ENCODE results near the gene EMB.
A peak's percentile ranks its signal among the peaks of the same experiment; 100 is the strongest.
"Not testable (repeated sequence)": the region's sequence is repeated elsewhere in the genome, so short reads cannot be mapped to it uniquely, and the experiment has no call there.

The EMB gene

GRCh38 chr5:50447941-50448340 is 6.9 kb upstream of the EMB start:
- Histone ChIP-seq H3K27ac (peak overlapping the region; percentile 69), H3K4me3 (no peak overlapping the region), H3K9ac (no peak overlapping the region), H3K4me2 (no peak overlapping the region), H3K27me3 (no peaks in the 10 kb centered on the region), H3K36me3 (peaks cover 8% of the 10 kb centered on the region; the same call in 1 of the 2 replicates), H3K4me1 (peaks cover 53% of the 10 kb centered on the region), H4K20me1 (no peaks in the 10 kb centered on the region), H3K9me3 (peaks cover 21% of the 10 kb centered on the region)
- TF ChIP-seq Cebpa-rat (IDR thresholded peaks at IDR 0.05) = no peak

DNA sequence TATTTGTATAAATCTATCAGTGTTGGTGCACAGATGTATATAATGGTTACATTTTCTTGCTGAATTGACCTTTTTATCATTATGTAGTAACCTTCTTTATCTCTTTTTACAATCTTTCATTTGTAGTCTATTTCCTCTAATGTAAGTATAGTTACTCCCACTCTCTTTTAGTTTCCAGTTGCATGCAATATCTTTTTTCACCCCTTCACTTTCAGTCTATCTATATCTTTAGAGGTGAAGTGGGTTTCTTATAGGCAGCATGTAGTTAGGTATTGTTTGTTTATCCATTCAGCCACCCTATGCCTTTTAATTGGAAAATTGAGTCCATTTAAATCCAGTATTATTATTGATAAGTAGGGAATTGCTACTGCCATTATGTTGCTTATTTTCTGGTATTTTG is 6.1 kb upstream of the EMB start:
- Histone ChIP-seq H3K4me1 (peaks cover 60% of the 10 kb centered on the region), H3K9me3 (peaks cover 21% of the 10 kb centered on the region), H3K27ac (no peak overlapping the region), H3K4me3 (no peak overlapping the region), H3K36me3 (peaks cover 8% of the 10 kb centered on the region; the same call in 1 of the 2 replicates), H4K20me1 (no peaks in the 10 kb centered on the region), H3K9ac (no peak overlapping the region), H3K27me3 (no peaks in the 10 kb centered on the region), H3K4me2 (no peak overlapping the region)
- no peak for TF ChIP-seq Cebpa-rat (IDR thresholded peaks at IDR 0.05)

DNA sequence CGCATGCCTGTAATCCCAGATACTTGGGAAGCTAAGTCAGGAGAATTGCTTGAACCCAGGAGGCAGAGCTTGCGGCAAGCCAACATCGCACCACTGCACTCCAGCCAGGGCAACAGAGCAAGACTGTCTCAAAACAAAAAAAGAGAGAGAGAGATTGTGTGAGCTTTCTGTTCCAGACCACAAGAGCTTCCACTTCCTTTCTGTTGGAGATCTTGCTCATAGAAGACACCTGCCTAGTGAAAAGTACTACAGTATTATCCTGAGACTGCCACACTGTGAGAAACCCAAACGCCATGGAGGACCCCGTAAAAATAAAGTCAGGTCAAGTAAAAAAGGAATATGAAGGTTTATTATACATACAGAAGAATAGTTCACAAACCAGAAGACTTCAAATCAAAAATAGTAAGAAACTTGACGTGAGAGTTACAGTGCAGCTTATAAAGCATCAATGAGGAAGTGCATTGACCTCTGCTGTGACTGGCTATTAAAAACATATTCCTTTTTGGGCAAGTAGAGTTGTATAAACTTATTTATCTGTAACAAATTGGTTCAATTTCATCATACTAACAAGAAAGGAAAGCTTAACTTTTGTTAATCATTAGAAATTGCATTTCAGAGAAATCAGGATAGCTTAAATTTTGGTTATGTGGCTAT is 4.3 kb upstream of the EMB start:
- H3K27me3 ChIP-seq = no peaks in the 10 kb centered on the region
- no peaks in the 10 kb centered on the region for H4K20me1 ChIP-seq
- peaks cover 67% of the 10 kb centered on the region for H3K4me1 ChIP-seq
- TF ChIP-seq Cebpa-rat (IDR thresholded peaks at IDR 0.05) = no peak
- peak overlapping the region; percentile 85 for H3K27ac ChIP-seq
- H3K4me3 ChIP-seq = peak overlapping the region; percentile 7; the same call in 1 of the 2 replicates
- peak overlapping the region; percentile 62 for H3K9ac ChIP-seq
- peaks cover 21% of the 10 kb centered on the region for H3K9me3 ChIP-seq
- H3K36me3 ChIP-seq = peaks cover 8% of the 10 kb centered on the region; the same call in 1 of the 2 replicates
- peak overlapping the region; percentile 66 for H3K4me2 ChIP-seq

- H3K36me3 ChIP-seq, H3K4me3 ChIP-seq, H3K27me3 ChIP-seq, H4K20me1 ChIP-seq: not testable (repeated sequence)
- peaks cover 12% of the 10 kb centered on the region; the same call in 1 of the 2 replicates for H3K9me3 ChIP-seq
- H3K27ac ChIP-seq = peak overlapping the region; percentile 97
- H3K9ac ChIP-seq = peak overlapping the region; percentile 32; the same call in 1 of the 2 replicates
- peaks cover 60% of the 10 kb centered on the region for H3K4me1 ChIP-seq
- H3K4me2 ChIP-seq = peak overlapping the region; percentile 84
Measured at GRCh38 chr5:50442559-50443539, 1.8 kb upstream of the EMB start.

GRCh38 chr5:50441493-50441955 is 436 bp upstream of the EMB start:
- Histone ChIP-seq H3K27me3 (no peaks in the 10 kb centered on the region), H3K4me2 (peak overlapping the region; percentile 84), H3K4me3 (peak overlapping the region; percentile 87), H3K9ac (peak overlapping the region; percentile 93), H4K20me1 (peaks cover 13% of the 10 kb centered on the region), H3K9me3 (peaks cover 1% of the 10 kb centered on the region; the same call in 1 of the 2 replicates), H3K4me1 (peaks cover 69% of the 10 kb centered on the region), H3K36me3 (peaks cover 6% of the 10 kb centered on the region), H3K27ac (peak overlapping the region; percentile 97)
- no peak for TF ChIP-seq Cebpa-rat (IDR thresholded peaks at IDR 0.05)

DNA sequence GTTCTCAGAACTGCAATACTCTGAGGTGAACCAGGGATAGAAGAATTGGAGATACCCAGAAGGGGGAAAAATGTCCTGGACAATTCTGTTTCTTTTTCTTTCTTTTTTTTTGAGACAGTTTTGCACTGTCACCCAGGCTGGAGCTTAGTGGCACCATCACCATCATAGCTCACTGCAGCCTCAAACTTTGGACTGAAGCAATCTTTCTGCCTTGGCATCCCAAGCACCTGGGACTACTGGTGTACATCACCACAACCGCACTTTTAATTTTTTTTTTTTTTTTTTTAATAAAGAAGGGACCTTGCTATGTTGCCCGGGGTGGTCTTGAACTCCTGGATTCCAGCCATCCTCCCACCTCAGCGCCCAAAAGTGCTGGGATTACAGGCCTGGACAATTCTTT is 1.9 kb downstream of the EMB start:
- Histone ChIP-seq H4K20me1 (peaks cover 33% of the 10 kb centered on the region), H3K36me3 (peaks cover 10% of the 10 kb centered on the region), H3K4me3 (peak overlapping the region; percentile 87), H3K27me3 (no peaks in the 10 kb centered on the region), H3K4me2 (peak overlapping the region; percentile 84), H3K27ac (peak overlapping the region; percentile 97; the same call in 1 of the 2 replicates), H3K9me3 (no peaks in the 10 kb centered on the region), H3K9ac (peak overlapping the region; percentile 93; the same call in 1 of the 2 replicates), H3K4me1 (peaks cover 66% of the 10 kb centered on the region)
- TF ChIP-seq Cebpa-rat (IDR thresholded peaks at IDR 0.05) = no peak

- not testable (repeated sequence) for H3K36me3 ChIP-seq
Measured at GRCh38 chr5:50438060-50438459, 3.0 kb downstream of the EMB start.

DNA sequence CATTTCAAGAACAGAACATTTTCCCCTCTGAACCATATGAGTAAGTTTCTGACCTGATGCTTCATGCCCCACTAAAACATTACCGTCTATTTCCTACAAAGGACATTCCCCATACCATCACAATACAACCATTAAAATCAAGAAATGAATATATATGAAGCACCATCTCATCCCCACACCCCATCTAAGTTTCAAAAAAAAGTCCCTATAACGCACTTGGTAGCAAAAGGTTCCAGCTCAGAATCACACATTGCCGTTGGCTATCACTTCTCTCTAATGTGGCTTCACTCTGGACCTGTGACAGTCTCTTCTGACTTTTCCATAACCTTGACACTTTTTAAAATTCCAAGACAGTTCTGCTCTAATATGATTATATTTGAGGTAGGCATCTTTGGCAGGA is 5.9 kb downstream of the EMB start:
- Histone ChIP-seq H4K20me1 (peaks cover 50% of the 10 kb centered on the region), H3K27me3 (no peaks in the 10 kb centered on the region), H3K9ac (no peak overlapping the region), H3K4me3 (no peak overlapping the region), H3K36me3 (peaks cover 10% of the 10 kb centered on the region), H3K27ac (no peak overlapping the region), H3K4me2 (peak overlapping the region; percentile 35; the same call in 1 of the 2 replicates), H3K9me3 (no peaks in the 10 kb centered on the region), H3K4me1 (peaks cover 84% of the 10 kb centered on the region)
- TF ChIP-seq Cebpa-rat (IDR thresholded peaks at IDR 0.05) = no peak

More at GRCh38 chr5:50438060-50438459, 3.0 kb downstream of the EMB start:
- peaks cover 70% of the 10 kb centered on the region for H3K4me1 ChIP-seq
- not testable (repeated sequence) for H3K9me3 ChIP-seq, H3K27me3 ChIP-seq, H3K9ac ChIP-seq, H3K4me3 ChIP-seq, H3K27ac ChIP-seq
- peaks cover 42% of the 10 kb centered on the region for H4K20me1 ChIP-seq
- peak overlapping the region; percentile 84 for H3K4me2 ChIP-seq

- Histone ChIP-seq H3K9ac (peak overlapping the region; percentile 65; the same call in 1 of the 2 replicates), H3K4me2 (peak overlapping the region; percentile 89), H3K36me3 (peaks cover 21% of the 10 kb centered on the region), H3K27ac (peak overlapping the region; percentile 64), H3K4me3 (peak overlapping the region; percentile 33), H4K20me1 (peaks cover 34% of the 10 kb centered on the region), H3K4me1 (peaks cover 80% of the 10 kb centered on the region)
- H3K27me3 ChIP-seq, H3K9me3 ChIP-seq: not testable (repeated sequence)
Measured at GRCh38 chr5:50431133-50431904, 9.8 kb downstream of the EMB start.

DNA sequence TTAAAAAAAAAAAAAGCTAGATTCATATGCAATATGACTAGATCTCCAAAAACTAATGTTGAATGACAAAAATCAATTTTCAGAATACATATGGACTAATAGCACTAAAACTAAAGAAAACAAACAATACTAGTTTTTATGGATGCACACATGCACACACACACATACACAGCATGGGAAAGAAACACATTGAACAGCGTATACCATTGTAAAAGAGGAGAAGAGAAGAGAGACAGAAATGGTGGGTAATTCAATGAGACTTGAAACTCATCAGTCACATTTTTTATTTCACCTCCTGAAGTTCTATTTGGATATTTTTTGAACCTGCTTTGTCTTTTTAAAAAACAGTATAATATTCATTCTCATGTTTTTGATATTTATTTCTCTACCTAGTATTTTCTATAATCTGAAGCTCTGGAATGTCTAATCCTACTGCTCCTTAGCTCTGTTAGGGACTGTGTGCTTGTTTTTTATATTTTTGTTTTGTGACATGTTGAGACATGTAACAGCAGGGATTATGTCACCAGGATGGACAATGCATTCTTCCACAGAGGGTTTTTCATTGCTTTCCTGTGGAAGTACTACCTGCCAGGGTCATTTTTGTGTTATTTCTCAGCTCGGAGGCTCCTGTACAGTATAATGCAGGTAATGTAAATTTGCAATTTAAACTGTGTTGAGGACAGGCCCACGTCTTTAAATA is 17.8 kb downstream of the EMB start:
- H3K4me2 ChIP-seq, H3K27ac ChIP-seq, H3K9ac ChIP-seq, H4K20me1 ChIP-seq, H3K4me1 ChIP-seq, H3K27me3 ChIP-seq, H3K4me3 ChIP-seq: not testable (repeated sequence)
- H3K9me3 ChIP-seq = peaks cover 29% of the 10 kb centered on the region; the same call in 1 of the 2 replicates
- H3K36me3 ChIP-seq = peaks cover 76% of the 10 kb centered on the region

GRCh38 chr5:50421184-50421950 is 19.7 kb downstream of the EMB start:
- not testable (repeated sequence) for H3K4me1 ChIP-seq, H3K4me3 ChIP-seq, H4K20me1 ChIP-seq, H3K9ac ChIP-seq, H3K4me2 ChIP-seq, H3K27ac ChIP-seq, H3K27me3 ChIP-seq
- Histone ChIP-seq H3K9me3 (peaks cover 24% of the 10 kb centered on the region; the same call in 1 of the 2 replicates), H3K36me3 (peaks cover 60% of the 10 kb centered on the region)

Measured in BLaER1 (cell line).